Measurements from ENCODE around the gene RELN.

GRCh38 chr7:103592187-103592586, 397.3 kb downstream of the RELN start:
- TF ChIP-seq TAF1 (IDR thresholded peaks at IDR 0.05; ENCODE audit: borderline replicate concordance, insufficient read depth, low read length) (no peak), POLR2AphosphoS5 (IDR thresholded peaks at IDR 0.05; ENCODE audit: low read depth, low read length) (no peak), SIN3A (IDR thresholded peaks at IDR 0.05; ENCODE audit: borderline replicate concordance, insufficient read depth, low read length) (no peak), FOXP2 (optimal IDR thresholded peaks at IDR 0.05; ENCODE audit: borderline replicate concordance, extremely low read depth, extremely low read length, insufficient read depth) (no peak)
- TF ChIP-seq, protein P1, sequence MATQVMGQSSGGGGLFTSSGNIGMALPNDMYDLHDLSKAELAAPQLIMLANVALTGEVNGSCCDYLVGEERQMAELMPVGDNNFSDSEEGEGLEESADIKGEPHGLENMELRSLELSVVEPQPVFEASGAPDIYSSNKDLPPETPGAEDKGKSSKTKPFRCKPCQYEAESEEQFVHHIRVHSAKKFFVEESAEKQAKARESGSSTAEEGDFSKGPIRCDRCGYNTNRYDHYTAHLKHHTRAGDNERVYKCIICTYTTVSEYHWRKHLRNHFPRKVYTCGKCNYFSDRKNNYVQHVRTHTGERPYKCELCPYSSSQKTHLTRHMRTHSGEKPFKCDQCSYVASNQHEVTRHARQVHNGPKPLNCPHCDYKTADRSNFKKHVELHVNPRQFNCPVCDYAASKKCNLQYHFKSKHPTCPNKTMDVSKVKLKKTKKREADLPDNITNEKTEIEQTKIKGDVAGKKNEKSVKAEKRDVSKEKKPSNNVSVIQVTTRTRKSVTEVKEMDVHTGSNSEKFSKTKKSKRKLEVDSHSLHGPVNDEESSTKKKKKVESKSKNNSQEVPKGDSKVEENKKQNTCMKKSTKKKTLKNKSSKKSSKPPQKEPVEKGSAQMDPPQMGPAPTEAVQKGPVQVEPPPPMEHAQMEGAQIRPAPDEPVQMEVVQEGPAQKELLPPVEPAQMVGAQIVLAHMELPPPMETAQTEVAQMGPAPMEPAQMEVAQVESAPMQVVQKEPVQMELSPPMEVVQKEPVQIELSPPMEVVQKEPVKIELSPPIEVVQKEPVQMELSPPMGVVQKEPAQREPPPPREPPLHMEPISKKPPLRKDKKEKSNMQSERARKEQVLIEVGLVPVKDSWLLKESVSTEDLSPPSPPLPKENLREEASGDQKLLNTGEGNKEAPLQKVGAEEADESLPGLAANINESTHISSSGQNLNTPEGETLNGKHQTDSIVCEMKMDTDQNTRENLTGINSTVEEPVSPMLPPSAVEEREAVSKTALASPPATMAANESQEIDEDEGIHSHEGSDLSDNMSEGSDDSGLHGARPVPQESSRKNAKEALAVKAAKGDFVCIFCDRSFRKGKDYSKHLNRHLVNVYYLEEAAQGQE (IDR thresholded peaks at IDR 0.05; ENCODE audit: insufficient read depth in 1 of 2, low read depth in 2 of 2, low read length in 2 of 2): no peak

All from PFSK-1 (cell line).